HG02840 (cell line): ENCODE measurements around the gene SECTM1.

Source experiments
- ATAC-seq: cut with Tn5 transposase; IDR thresholded peaks from one replicate; pipeline ENCODE4 v1.9.1; 2021; ENCODE audit warnings: mild to moderate bottlenecking, moderate library complexity, moderate number of reproducible peaks; ENCODE audit not compliant: unreplicated experiment, low FRiP score

The SECTM1 gene

GRCh38 chr17:82318772-82319606 lies 14.6 kb downstream of the SECTM1 start:
- ATAC-seq, result no peak

- ATAC-seq, result no peak
Observed at GRCh38 chr17:82318169-82318498, 15.4 kb downstream of the SECTM1 start.

DNA sequence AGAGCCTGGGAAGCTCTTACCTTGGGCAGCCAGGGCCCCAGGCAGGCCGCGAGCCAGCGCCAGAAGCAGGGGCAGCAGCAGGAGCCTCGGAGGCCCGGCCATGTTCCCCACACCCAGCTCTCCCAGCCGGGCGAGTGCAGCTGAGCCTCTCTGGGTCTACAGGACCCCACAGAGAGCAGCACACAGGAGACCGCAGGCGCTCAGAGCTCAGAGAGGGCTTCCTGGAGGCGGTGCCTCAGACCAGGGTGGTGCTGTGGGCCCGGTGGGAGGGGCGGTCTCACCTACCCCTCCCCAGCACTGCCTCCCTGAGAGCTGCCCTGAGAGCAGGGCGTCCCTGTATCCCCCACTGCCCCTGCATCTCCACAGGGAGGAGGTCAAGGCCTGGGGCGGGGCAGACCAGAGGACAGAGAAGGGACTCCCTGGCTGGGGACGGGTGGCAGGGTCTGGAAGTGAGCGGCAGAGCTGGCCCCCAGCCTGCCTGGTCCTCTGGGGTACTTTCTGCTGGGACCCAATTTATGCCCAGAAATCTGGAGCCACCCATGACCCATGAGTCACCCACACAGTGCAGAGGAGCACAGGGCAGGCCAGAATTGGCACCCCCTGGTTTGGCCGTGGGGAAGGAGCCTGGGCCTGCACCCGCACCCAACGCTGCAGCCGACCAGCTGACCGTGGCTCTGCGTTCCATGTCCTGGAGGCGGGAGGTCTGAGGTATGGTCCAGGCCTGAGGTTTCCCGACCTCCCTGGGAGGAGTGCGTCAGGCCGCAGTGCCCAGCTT lies 16.0 kb downstream of the SECTM1 start, which contains the start of gene CD7:
Gene CD7, minus strand, starts transcription at position 215 of the 775 bp plus-strand sequence. Its CDS starts 113 bp downstream, at position 102.
- no peak for ATAC-seq

DNA sequence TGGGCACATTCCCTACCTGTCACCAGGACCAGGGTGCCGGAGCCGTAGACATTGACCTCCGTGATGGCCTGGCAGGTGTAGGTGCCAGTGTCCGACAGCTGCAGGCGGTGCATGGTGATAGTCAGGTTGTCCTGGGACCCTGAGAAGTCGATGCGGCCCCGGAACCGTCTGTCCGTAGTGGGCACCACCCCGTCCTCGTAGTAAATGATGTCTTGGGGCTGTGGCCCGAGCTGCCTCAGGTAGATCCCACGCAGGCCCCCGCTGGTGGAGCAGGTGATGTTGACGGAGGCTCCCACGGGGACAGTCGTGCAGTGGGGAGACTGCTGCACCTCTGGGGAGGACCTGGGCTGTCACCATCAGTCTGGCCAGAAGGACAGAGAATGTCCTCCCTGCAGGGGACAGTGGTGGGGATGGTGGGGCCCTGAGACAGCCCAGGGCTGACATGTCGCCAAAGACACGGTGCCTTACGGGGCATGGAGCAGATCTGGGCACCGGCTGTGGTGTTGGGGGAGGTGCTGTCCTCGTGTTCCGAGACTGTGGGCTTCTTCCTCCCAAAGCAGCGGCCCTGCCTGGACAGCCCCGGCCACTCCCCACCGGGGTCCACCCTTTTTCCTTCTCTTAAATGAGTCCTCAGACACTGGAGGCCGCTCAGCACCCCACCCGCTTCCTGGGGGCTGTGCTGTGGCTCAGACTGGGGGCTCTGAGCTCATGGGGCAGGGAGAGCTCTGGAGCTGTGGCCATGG lies 16.7 kb downstream of the SECTM1 start:
- no peak for ATAC-seq

- no peak for ATAC-seq
Observed at GRCh38 chr17:82315703-82316358, 17.7 kb downstream of the SECTM1 start.

DNA sequence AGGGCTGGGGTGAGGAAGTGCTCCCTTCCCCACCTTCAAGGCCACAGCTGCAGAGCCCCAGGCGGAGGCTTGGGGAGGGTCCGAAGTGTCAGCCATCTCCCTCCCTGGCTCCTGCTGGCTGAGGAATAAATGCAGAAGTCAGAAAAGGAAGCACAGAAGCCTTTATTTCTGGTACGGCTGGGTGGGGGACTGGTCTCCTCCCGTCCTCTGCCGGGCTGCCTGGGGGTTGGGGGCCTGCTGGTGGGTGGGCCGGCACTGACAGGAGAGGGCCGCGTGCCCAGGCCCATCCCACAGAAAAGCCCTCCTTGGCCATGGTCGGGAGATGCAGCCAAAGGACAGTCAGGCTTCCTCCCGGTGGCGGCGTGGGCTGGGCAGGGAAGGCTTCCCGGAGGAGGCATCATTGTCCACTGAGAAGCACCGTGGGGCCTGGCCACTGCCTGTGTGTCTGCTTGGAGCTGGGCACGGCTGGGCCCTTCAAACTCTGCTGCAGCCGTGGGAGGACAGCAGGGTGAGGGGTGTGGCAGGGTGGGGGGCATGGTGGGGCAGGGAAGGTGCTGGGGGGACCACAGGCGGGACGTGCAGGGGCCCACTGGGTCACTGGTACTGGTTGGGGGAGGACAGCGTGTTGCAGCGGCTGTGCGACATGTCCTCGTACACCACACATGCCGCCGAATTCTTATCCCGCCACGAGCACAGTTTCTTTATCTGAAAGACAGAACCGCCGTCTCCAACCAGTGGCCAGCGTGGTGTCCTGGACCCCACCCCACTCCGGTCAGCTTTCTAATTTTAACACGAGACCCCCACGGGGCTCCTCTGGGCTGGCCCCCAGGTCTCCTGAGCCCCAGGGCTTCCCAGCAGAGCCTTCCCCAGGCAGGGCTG lies 18.6 kb downstream of the SECTM1 start:
- ATAC-seq, result no peak

DNA sequence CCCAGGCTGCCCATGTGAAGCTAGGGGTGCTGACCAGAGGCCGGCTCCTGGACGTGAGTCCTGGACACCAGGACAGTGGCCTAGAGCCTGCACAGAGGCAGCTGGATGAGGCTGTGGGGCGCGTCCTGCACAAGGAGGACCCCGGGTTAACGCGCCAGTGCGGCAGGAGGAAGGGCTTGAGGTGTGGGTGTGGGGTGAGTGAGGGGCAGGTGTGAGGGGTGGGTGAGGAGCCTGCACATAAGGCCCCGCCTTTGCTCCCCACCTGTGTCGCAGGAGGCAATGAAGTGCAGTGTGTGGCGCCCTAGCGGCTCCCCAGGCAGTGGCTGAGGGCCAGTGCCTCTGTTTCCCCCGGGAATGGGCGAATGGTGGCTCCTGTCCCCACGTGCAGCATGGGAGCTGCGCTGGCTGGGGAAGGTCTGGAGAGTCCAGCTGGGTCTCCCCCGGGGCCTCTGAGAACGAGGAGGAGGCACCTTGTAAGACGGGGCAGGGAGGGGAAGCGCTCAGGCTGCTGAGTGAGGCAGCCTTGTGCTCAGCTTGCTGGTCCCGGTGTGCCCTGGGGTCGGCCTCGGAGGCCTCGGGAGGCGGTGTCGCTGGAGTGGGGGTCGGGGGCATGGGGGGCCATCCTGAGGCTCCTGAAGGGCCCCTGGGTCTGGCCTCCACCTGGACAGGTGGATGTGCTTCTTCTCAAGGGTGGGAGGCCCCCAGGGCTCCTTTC lies 19.4 kb downstream of the SECTM1 start:
- ATAC-seq, result no peak

DNA sequence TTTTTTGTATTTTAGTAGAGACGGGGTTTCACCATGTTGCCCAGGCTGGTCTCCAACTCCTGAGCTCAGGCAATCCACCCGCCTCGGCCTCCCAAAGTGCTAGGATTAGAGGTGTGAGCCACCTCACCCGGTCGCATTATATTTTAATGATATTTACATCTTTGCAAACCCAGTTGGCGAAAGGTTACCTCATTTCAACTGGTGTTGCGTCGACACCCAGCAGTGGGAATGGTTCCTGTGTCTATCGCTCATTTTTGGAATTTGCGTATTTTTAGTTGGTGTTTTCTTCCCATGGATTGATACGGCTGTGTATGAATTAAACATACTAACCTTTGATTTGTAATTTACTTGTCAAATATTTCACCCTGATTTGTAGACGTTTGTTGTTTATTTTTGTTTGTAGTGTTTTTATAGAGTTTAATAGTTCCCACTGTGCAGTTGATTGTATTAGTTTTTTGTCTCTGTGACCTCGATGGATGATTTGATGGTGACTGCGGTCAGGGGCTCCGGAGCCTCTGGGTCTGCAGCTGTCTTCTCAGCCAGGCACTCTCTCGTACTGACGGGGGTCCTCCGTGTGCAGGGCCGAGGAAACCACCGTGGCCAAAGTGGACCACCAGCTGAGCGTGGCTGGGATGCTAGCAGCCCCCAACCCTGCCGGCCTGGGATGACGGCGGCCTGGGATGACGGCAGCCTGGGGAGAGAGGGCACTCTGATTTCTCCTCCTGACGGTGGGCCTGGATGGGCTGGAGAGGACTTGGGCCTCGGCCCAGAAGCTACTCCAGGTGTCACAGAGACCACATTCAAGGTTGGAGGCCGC lies 20.2 kb downstream of the SECTM1 start:
- ATAC-seq, result no peak

GRCh38 chr17:82311971-82312370 lies 21.6 kb downstream of the SECTM1 start:
- no peak for ATAC-seq

DNA sequence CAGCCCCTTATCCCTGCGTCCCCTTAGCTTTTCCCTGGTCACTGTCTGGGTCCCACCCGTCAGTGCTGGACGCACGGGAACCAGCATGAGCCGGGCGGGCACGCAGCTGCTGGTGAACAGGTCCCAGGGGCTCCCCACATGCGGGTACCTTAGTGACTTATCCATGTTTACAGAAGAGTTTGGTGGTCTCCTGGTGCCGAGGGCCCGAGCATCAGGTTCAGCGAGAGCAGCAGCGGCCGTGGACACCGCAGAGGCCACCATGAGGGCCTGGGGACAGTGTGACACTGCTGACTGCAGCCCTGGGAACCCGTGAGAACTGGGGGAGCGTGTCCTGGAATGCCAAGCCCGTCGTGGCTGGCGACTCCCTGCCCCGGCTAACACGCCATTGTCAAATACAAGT lies 22.7 kb downstream of the SECTM1 start:
- no peak for ATAC-seq

GRCh38 chr17:82309656-82310570 lies 23.7 kb downstream of the SECTM1 start:
- ATAC-seq, result no peak

DNA sequence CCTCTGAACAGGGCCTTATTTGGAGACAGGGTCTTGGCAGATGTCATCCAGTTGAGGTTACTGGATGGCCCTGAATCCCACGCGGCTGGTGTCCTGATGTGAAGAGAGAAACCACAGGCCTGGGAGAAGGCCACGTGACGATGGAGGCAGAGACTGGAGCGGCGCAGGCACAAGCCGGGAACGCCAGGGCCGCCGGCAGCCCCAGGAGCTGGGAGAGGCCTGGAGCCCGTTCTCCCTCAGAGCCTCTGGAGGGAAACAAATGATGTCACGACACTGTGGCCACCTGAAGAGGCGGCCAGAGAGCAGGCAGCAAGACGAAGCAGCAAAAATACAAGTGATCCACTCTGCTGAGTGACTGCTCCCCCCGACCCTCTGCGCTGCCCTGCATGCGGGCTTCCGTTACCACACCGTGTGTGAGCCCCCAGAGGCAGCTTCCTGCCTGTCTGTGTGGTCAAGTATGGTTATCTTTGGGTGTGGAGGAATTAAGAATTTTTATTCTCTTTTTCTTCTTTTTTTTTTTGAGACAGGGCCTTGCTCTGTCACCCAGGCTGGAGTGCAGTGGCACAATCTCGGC lies 27.8 kb downstream of the SECTM1 start:
- no peak for ATAC-seq

- no peak for ATAC-seq
Observed at GRCh38 chr17:82304826-82305726, 28.5 kb downstream of the SECTM1 start.

DNA sequence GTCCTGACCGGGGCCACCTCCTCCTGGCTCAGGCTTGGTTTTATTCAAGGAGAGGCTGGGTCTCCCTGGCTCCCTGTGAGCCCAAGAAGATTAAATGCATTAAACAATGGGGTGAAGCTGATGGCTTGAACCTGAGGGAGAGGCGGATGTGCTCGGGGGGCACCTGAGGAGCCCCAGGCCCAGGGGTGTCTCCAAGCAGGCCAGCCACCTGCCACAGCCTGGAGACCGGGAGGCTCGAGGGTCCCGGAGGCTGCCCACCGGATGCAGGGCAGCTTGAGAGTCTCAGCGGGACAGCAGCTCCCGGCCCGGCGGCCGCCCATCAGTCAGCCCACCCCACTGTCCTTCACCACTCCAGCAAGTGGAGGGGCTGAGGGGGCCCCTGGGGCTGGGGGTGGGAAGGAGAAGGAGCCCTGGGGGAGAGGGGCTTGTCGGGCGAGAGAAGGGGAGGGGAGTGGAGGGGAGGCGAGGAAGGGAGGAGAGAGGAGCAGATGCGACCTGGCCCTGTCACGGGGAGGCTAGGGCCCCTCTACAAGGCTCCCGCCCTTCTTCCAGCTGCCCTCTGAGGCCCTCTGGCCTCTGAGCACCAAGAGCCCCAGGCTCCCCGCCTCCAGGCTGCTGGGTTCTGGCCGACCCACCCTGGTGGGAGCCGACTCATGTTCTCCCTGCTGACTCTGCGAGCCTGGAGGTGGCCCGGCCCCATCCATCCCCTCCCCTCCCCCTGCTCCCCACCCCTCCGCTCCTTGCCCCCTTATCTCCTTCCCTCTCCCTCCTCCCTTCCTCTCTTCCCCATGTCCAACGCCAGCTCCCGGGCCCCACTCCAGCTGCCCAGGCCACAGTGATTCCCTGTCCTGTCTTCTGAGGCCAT lies 29.4 kb downstream of the SECTM1 start:
- no peak for ATAC-seq
